HUES6 (cell line): ENCODE data around the gene RNF7.
"Not testable (repeated sequence)": the region's sequence is repeated elsewhere in the genome, so short reads cannot be mapped to it uniquely, and the experiment has no call there.

Experiments
- H3K27ac ChIP-seq: 2 replicates; pipeline ENCODE4 v1.7.0; 2013; ENCODE audit warnings: low read depth, mild to moderate bottlenecking, low read length, inconsistent platforms
- H3K27me3 ChIP-seq: 2 replicates; pipeline ENCODE4 v1.6.1; 2013; ENCODE audit warnings: low read length; ENCODE audit not compliant: control insufficient read depth, insufficient read depth
- H3K36me3 ChIP-seq: 2 replicates; pipeline ENCODE4 v1.6.1; 2013; ENCODE audit warnings: low read length; ENCODE audit not compliant: control insufficient read depth, insufficient read depth
- H3K4me1 ChIP-seq: 2 replicates; pipeline ENCODE4 v1.6.1; 2013; ENCODE audit warnings: low read length; ENCODE audit not compliant: control insufficient read depth, insufficient read depth
- H3K4me3 ChIP-seq: 2 replicates; pipeline ENCODE4 v1.5.1; 2013; ENCODE audit warnings: low read depth, low read length
- H3K9ac ChIP-seq: one replicate; pipeline ENCODE4 v1.6.1; 2013; ENCODE audit warnings: mild to moderate bottlenecking, low read length
- H3K9me3 ChIP-seq: 2 replicates; pipeline ENCODE4 v1.6.1; 2013; ENCODE audit warnings: low read depth, low read length; ENCODE audit not compliant: control insufficient read depth, insufficient read depth

RNF7 gene

GRCh38 chr3:141779667-141780066 lies 41.6 kb downstream of the RNF7 start:
- no peaks in the 10 kb centered on the region for H3K9me3 ChIP-seq
- no peak overlapping the region for H3K27ac ChIP-seq
- peaks cover 3% of the 10 kb centered on the region; the same call in 1 of the 2 replicates for H3K4me1 ChIP-seq
- H3K36me3 ChIP-seq = no peaks in the 10 kb centered on the region
- no peak overlapping the region for H3K4me3 ChIP-seq
- no peak overlapping the region for H3K9ac ChIP-seq
- no peaks in the 10 kb centered on the region for H3K27me3 ChIP-seq

- Histone ChIP-seq H3K4me3 (no peak overlapping the region), H3K36me3 (no peaks in the 10 kb centered on the region), H3K4me1 (peaks cover 3% of the 10 kb centered on the region; the same call in 1 of the 2 replicates), H3K27ac (no peak overlapping the region), H3K27me3 (no peaks in the 10 kb centered on the region), H3K9ac (no peak overlapping the region), H3K9me3 (no peaks in the 10 kb centered on the region)
Observed at GRCh38 chr3:141782386-141782932, 44.4 kb downstream of the RNF7 start.

- Histone ChIP-seq H3K36me3 (no peaks in the 10 kb centered on the region), H3K27me3 (no peaks in the 10 kb centered on the region), H3K27ac (no peak overlapping the region), H3K4me1 (peaks cover 3% of the 10 kb centered on the region; the same call in 1 of the 2 replicates), H3K4me3 (no peak overlapping the region), H3K9ac (no peak overlapping the region), H3K9me3 (no peaks in the 10 kb centered on the region)
Observed at GRCh38 chr3:141783632-141784031, 45.5 kb downstream of the RNF7 start.

- H3K4me3 ChIP-seq = no peak overlapping the region
- H3K9ac ChIP-seq = no peak overlapping the region
- H3K36me3 ChIP-seq = no peaks in the 10 kb centered on the region
- H3K9me3 ChIP-seq = no peaks in the 10 kb centered on the region
- H3K27ac ChIP-seq = no peak overlapping the region
- peaks cover 3% of the 10 kb centered on the region; the same call in 1 of the 2 replicates for H3K4me1 ChIP-seq
- no peaks in the 10 kb centered on the region for H3K27me3 ChIP-seq
Observed at GRCh38 chr3:141784096-141784495, 46.0 kb downstream of the RNF7 start.

GRCh38 chr3:141784531-141784930 lies 46.4 kb downstream of the RNF7 start:
- Histone ChIP-seq H3K27me3 (no peaks in the 10 kb centered on the region), H3K4me3 (no peak overlapping the region), H3K36me3 (no peaks in the 10 kb centered on the region), H3K27ac (no peak overlapping the region), H3K9ac (no peak overlapping the region), H3K4me1 (peaks cover 3% of the 10 kb centered on the region; the same call in 1 of the 2 replicates), H3K9me3 (no peaks in the 10 kb centered on the region)

- Histone ChIP-seq H3K9me3 (no peaks in the 10 kb centered on the region), H3K4me3 (no peak overlapping the region), H3K4me1 (peaks cover 3% of the 10 kb centered on the region; the same call in 1 of the 2 replicates), H3K27me3 (no peaks in the 10 kb centered on the region), H3K9ac (no peak overlapping the region), H3K36me3 (no peaks in the 10 kb centered on the region), H3K27ac (no peak overlapping the region)
Observed at GRCh38 chr3:141788149-141788548, 50.1 kb downstream of the RNF7 start.

- H3K4me1 ChIP-seq, H3K4me3 ChIP-seq, H3K9ac ChIP-seq, H3K36me3 ChIP-seq, H3K27ac ChIP-seq, H3K27me3 ChIP-seq, H3K9me3 ChIP-seq: not testable (repeated sequence)
Observed at GRCh38 chr3:141788750-141789149, 50.7 kb downstream of the RNF7 start.

GRCh38 chr3:141789281-141789680 lies 51.2 kb downstream of the RNF7 start:
- H3K27me3 ChIP-seq = no peaks in the 10 kb centered on the region
- H3K27ac ChIP-seq = no peak overlapping the region
- no peak overlapping the region for H3K4me3 ChIP-seq
- H3K9ac ChIP-seq = no peak overlapping the region
- no peaks in the 10 kb centered on the region for H3K4me1 ChIP-seq
- H3K36me3 ChIP-seq = no peaks in the 10 kb centered on the region
- H3K9me3 ChIP-seq = no peaks in the 10 kb centered on the region

GRCh38 chr3:141790171-141790570 lies 52.1 kb downstream of the RNF7 start:
- Histone ChIP-seq H3K4me1 (no peaks in the 10 kb centered on the region), H3K27me3 (no peaks in the 10 kb centered on the region), H3K27ac (no peak overlapping the region), H3K9ac (no peak overlapping the region), H3K36me3 (no peaks in the 10 kb centered on the region), H3K9me3 (no peaks in the 10 kb centered on the region), H3K4me3 (no peak overlapping the region)

- Histone ChIP-seq H3K9ac (no peak overlapping the region), H3K36me3 (no peaks in the 10 kb centered on the region), H3K27me3 (peaks cover 5% of the 10 kb centered on the region; the same call in 1 of the 2 replicates), H3K27ac (no peak overlapping the region), H3K4me3 (no peak overlapping the region), H3K4me1 (peaks cover 7% of the 10 kb centered on the region; the same call in 1 of the 2 replicates), H3K9me3 (no peaks in the 10 kb centered on the region)
Observed at GRCh38 chr3:141792495-141792894, 54.4 kb downstream of the RNF7 start.

GRCh38 chr3:141793476-141794260 lies 55.6 kb downstream of the RNF7 start:
- Histone ChIP-seq H3K27ac (no peak overlapping the region), H3K4me1 (peaks cover 19% of the 10 kb centered on the region), H3K9me3 (no peaks in the 10 kb centered on the region), H3K4me3 (no peak overlapping the region), H3K9ac (no peak overlapping the region), H3K36me3 (no peaks in the 10 kb centered on the region), H3K27me3 (peaks cover 16% of the 10 kb centered on the region)
